Measurements from ENCODE around the gene CCDC51. TPM values are rescaled to one million over a fixed set of nuclear protein-coding genes. Genes with fewer than 3 reads are reported as not detected.

CCDC51 gene
- polyA plus RNA-seq, 1 of the 3 experiments (the other 2 are of a cell fraction): 24.2 TPM

DNA sequence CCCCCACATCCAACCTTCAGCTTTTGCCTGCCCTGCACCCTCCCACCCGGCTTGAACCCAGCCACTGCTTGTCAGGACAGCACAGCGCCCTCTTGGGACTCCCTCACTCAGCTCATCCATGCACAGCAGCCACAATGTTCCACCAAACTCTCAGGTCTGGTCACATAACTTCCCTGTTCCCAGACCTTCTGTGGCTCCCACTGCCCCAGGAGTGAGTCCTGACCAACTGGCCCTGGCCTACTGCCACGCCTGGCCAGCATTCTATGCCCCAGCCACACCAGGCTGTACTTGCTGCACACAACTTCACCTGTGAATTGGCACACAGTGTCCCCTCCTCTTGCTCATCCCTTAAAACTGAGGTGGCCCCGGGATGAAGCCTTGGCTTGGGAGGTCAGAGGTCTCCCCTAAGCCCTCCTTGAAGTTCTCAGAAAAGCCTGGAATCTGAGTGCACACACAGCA, 31.1 kb downstream of the CCDC51 start:
- H3K9me3 ChIP-seq: no peaks in the 10 kb centered on the region
- peaks cover 0 to 65% of the 10 kb centered on the region in 2 experiments for H3K36me3 ChIP-seq (replicated peaks in 1 of 2; ENCODE audit: control insufficient read depth in 1 of 2, insufficient read depth in 2 of 2, low read length in 1 of 2)
- no peaks in the 10 kb centered on the region for H3F3A ChIP-seq (replicated peaks; ENCODE audit: insufficient read depth)
- no peak for TF ChIP-seq JUND (IDR thresholded peaks at IDR 0.05)
- TF ChIP-seq, protein P1, sequence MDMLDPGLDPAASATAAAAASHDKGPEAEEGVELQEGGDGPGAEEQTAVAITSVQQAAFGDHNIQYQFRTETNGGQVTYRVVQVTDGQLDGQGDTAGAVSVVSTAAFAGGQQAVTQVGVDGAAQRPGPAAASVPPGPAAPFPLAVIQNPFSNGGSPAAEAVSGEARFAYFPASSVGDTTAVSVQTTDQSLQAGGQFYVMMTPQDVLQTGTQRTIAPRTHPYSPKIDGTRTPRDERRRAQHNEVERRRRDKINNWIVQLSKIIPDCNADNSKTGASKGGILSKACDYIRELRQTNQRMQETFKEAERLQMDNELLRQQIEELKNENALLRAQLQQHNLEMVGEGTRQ (IDR thresholded peaks at IDR 0.05; ENCODE audit: borderline replicate concordance, low read depth, low read length): no peak
- TF ChIP-seq SMC3 (IDR thresholded peaks at IDR 0.05; ENCODE audit: low read depth, low read length): no peak
- no peak for TF ChIP-seq CHD2 (IDR thresholded peaks at IDR 0.05; ENCODE audit: low read length, partially characterized antibody)
- TF ChIP-seq MAX (IDR thresholded peaks at IDR 0.05; ENCODE audit: low read depth): no peak
- no peak for TF ChIP-seq FOXM1 (IDR thresholded peaks at IDR 0.05; ENCODE audit: low read depth)
- no peak overlapping the region for H3K4me2 ChIP-seq
- H3K9ac ChIP-seq: no peak overlapping the region
- 69% methylated on average over 4 of the region's 4 CpGs for WGBS (ENCODE audit: low lambda C conversion rate)
- DNase-seq: peak; percentile 24
- no peak overlapping the region for H2AFZ ChIP-seq (ENCODE audit: low read depth)
- CTCF ChIA-PET: interaction anchor here (0.6 to 15.6 kb wide), 4 partner anchors 8 to 135 kb away, joined by 3 to 399 read pairs (median 6); partner anchors contain the start of gene PLXNB1
- H3K27me3 ChIP-seq (ENCODE audit: insufficient read depth): no peaks in the 10 kb centered on the region
- H4K20me1 ChIP-seq (ENCODE audit: insufficient read depth): no peaks in the 10 kb centered on the region
- POLR2A ChIA-PET: no interaction called here
- no peaks in the 10 kb centered on the region for H3K9me2 ChIP-seq
- no peaks in the 10 kb centered on the region for H3K4me1 ChIP-seq (ENCODE audit: control insufficient read depth in 1 of 2, insufficient read depth in 2 of 2, low read depth in 1 of 2, low read length in 1 of 2)
- H3K27ac ChIP-seq (ENCODE audit: low read depth in 2 of 2, low read length in 1 of 2): no peak overlapping the region
- H3K79me2 ChIP-seq (ENCODE audit: insufficient read depth): no peaks in the 10 kb centered on the region
- H3K4me3 ChIP-seq (ENCODE audit: low read depth in 2 of 2, low read length in 1 of 2): no peak overlapping the region

DNA sequence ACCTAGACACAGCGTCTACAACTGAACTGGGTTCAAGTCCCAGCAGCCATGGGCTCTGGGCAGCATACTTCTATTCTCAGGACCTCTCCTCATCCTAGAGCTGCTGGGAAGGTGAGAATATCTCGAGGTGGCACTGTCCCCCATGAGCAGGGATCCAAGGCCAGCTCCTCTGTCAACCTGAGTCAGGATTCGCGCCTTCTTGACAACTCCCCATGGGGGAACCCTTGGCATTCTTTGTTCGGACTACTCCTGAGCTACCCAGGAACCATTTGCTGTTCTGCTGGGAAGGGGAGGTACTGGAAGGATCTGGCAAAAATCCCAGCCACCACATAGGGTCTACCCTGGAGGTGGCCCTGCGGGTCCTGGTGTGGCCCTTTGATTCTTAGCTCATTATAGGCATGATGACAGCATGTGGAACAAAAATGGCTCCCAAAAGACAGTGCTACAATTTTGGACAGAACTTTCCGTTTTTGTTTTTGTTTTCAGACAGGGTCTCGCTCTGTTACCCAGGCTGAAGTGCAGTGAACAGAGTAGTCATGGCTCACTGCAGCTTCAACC, 32.3 kb downstream of the CCDC51 start:
- Histone ChIP-seq H3K79me2 (ENCODE audit: insufficient read depth) (no peaks in the 10 kb centered on the region), H3K9me3 (no peaks in the 10 kb centered on the region), H4K20me1 (ENCODE audit: insufficient read depth) (no peaks in the 10 kb centered on the region), H2AFZ (ENCODE audit: low read depth) (no peak overlapping the region), H3K4me3 (ENCODE audit: low read depth in 2 of 2, low read length in 1 of 2) (no peak overlapping the region), H3K36me3 (replicated peaks in 1 of 2; ENCODE audit: control insufficient read depth in 1 of 2, insufficient read depth in 2 of 2, low read length in 1 of 2) (peaks cover 0 to 55% of the 10 kb centered on the region in 2 experiments), H3K4me1 (ENCODE audit: control insufficient read depth in 1 of 2, insufficient read depth in 2 of 2, low read depth in 1 of 2, low read length in 1 of 2) (no peaks in the 10 kb centered on the region; a peak in 1 of 4 replicates), H3K4me2 (no peak overlapping the region), H3K9me2 (no peaks in the 10 kb centered on the region), H3K9ac (no peak overlapping the region), H3K27me3 (ENCODE audit: insufficient read depth) (no peaks in the 10 kb centered on the region), H3K27ac (ENCODE audit: low read depth in 2 of 2, low read length in 1 of 2) (no peak overlapping the region), H3F3A (replicated peaks; ENCODE audit: insufficient read depth) (peaks cover 2% of the 10 kb centered on the region)
- ChIA-PET POLR2A (no interaction called here), CTCF (interaction anchor here (1.1 to 15.6 kb wide), 4 partner anchors 8 to 134 kb away, joined by 3 to 399 read pairs (median 6); partner anchors contain the start of gene PLXNB1)
- no peak for DNase-seq
- TF ChIP-seq, protein P1 (IDR thresholded peaks at IDR 0.05; ENCODE audit: borderline replicate concordance, low read depth, low read length): no peak
- TF ChIP-seq PBX3 (IDR thresholded peaks at IDR 0.05) (no peak), IRF3 (IDR thresholded peaks at IDR 0.05; ENCODE audit: low read depth, low read length) (no peak), TEAD4 (IDR thresholded peaks at IDR 0.05; ENCODE audit: borderline replicate concordance, insufficient read depth) (no peak), GABPA (IDR thresholded peaks at IDR 0.05; ENCODE audit: low read depth) (no peak), CTCF (IDR thresholded peaks at IDR 0.05) (no peak), FOXJ3 (CRISPR knock-in tag; IDR thresholded peaks at IDR 0.05) (no peak), SMC3 (IDR thresholded peaks at IDR 0.05; ENCODE audit: low read depth, low read length) (no peak), POLR2AphosphoS5 (IDR thresholded peaks at IDR 0.05; ENCODE audit: low read depth, low read length) (no peak), EP300 (IDR thresholded peaks at IDR 0.05; ENCODE audit: borderline replicate concordance in 1 of 2, low read depth in 1 of 2, low read length in 1 of 2) (no peak), YY1 (IDR thresholded peaks at IDR 0.05; ENCODE audit: low read depth) (no peak)
- WGBS (ENCODE audit: low lambda C conversion rate): 87% methylated on average over 8 of the region's 8 CpGs
